D721Med (cell line): Measurements from ENCODE around the gene FBXO31.

Source experiments
- DNase-seq: peaks from one replicate; pipeline ENCODE4 v3.0.0; 2011; ENCODE audit warnings: low spot score; ENCODE audit not compliant: insufficient read length
- FAIRE-seq: peaks from 2 replicates; lab custom pipeline; 2011; peaks lifted over from hg19 to GRCh38; lab: Jason Lieb, UNC
- CTCF ChIP-seq: IDR thresholded peaks from 2 replicates; pipeline ENCODE4 v1.5.1; 2012; ENCODE audit warnings: mild to moderate bottlenecking, control low read depth; ENCODE audit not compliant: insufficient read depth; ENCODE audit errors: missing control alignments

FBXO31 gene

GRCh38 chr16:87360862-87361610 lies 22.5 kb downstream of the FBXO31 start:
- no peak for TF ChIP-seq CTCF
- FAIRE-seq (no peak), DNase-seq (no peak)

- TF ChIP-seq CTCF: no peak
- DNase-seq (no peak), FAIRE-seq (no peak)
Measured at GRCh38 chr16:87359121-87359520, 24.5 kb downstream of the FBXO31 start.

GRCh38 chr16:87358696-87359095 lies 24.9 kb downstream of the FBXO31 start:
- DNase-seq: no peak
- no peak for FAIRE-seq
- no peak for TF ChIP-seq CTCF

GRCh38 chr16:87358250-87358649 lies 25.3 kb downstream of the FBXO31 start:
- FAIRE-seq (no peak), DNase-seq (no peak)
- no peak for TF ChIP-seq CTCF

GRCh38 chr16:87356491-87356853 lies 27.1 kb downstream of the FBXO31 start:
- no peak for DNase-seq
- FAIRE-seq: no peak
- TF ChIP-seq CTCF: no peak

GRCh38 chr16:87353613-87354012 lies 30.0 kb downstream of the FBXO31 start:
- DNase-seq (no peak), FAIRE-seq (no peak)
- no peak for TF ChIP-seq CTCF

GRCh38 chr16:87352818-87353217 lies 30.8 kb downstream of the FBXO31 start:
- FAIRE-seq (no peak), DNase-seq (no peak)
- TF ChIP-seq CTCF: no peak
